Activated naive CD8-positive, alpha-beta T cell treated with anti-CD3 and anti-CD28 coated beads, Interleukin-2, amount 10 ng/mL, durations not matched to agents 7 days and 5 days (primary cell): ENCODE data around the gene HPGD. TPM values are rescaled to one million over a fixed set of nuclear protein-coding genes. Genes with fewer than 3 reads are reported as not detected.
A peak's percentile ranks its signal among the peaks of the same experiment; 100 is the strongest.

Experiments
- ATAC-seq: fragments of 150-1000 bp; cut with Tn5 transposase; one replicate; pipeline ENCODE4 v1.10.0; 2021; ENCODE audit warnings: low read depth, moderate library complexity
- POLR2A ChIA-PET: fragments of 350-600 bp; sonication (Branson Sonifier 250); formaldehyde crosslinking; loops from one replicate; lab custom pipeline; 2021; ENCODE audit warnings: antibody characterized with exemption; lab: Charles Lee
- DNase-seq: peaks from one replicate; pipeline ENCODE4 v3.0.0; 2021
- H3K27ac Mint-ChIP-seq: one replicate; pipeline ENCODE4 v1.8.0; 2022; ENCODE audit warnings: mild to moderate bottlenecking, mixed read lengths
- H3K27me3 Mint-ChIP-seq: one replicate; pipeline ENCODE4 v1.8.0; 2022; ENCODE audit warnings: mild to moderate bottlenecking, moderate library complexity, mixed read lengths
- H3K36me3 Mint-ChIP-seq: one replicate; pipeline ENCODE4 v1.8.0; 2021; ENCODE audit warnings: mild to moderate bottlenecking, mixed read lengths
- H3K4me1 Mint-ChIP-seq: one replicate; pipeline ENCODE4 v1.8.0; 2021; ENCODE audit warnings: mixed read lengths
- H3K4me3 Mint-ChIP-seq: one replicate; pipeline ENCODE4 v1.8.0; 2022; ENCODE audit warnings: mild to moderate bottlenecking, moderate library complexity, mixed read lengths
- H3K9me3 Mint-ChIP-seq: one replicate; pipeline ENCODE4 v1.8.0; 2021; ENCODE audit warnings: mixed read lengths
- total RNA-seq, 2 experiments: library from RNA; stranded (reverse); gene quantifications; one replicate each; pipeline ENCODE4 v1.2.3, GENCODE V29; 2021

The HPGD gene
- total RNA-seq, 2 experiments from 2014 or later, result 10.4 to 10.7 TPM

DNA sequence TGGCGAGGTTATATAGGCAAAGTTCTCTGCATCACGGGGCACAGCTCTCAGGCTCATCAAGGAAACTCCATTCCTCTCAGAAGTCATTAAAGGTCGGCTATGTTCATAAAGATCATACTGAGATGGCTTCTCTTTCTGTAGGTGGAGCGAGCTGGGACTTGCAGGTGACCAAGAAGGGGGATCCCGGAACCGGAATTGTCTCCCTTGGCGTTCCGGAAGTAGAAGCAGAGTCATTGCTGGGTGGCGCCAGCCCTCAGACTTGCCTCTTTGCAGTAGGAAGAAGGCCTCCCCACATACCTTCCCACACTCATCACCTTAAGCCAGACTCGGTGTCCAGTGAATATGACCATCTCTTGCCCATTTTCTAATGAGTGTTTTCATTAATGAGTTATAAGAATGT is 17.9 kb upstream of the HPGD start:
- Mint-ChIP-seq H3K9me3 (no peaks in the 10 kb centered on the region), H3K27me3 (peaks cover 2% of the 10 kb centered on the region), H3K4me3 (no peak overlapping the region), H3K4me1 (peaks cover 6% of the 10 kb centered on the region), H3K36me3 (no peaks in the 10 kb centered on the region), H3K27ac (no peak overlapping the region)
- ATAC-seq (no peak), DNase-seq (no peak)
- POLR2A ChIA-PET, result no interaction called here

DNA sequence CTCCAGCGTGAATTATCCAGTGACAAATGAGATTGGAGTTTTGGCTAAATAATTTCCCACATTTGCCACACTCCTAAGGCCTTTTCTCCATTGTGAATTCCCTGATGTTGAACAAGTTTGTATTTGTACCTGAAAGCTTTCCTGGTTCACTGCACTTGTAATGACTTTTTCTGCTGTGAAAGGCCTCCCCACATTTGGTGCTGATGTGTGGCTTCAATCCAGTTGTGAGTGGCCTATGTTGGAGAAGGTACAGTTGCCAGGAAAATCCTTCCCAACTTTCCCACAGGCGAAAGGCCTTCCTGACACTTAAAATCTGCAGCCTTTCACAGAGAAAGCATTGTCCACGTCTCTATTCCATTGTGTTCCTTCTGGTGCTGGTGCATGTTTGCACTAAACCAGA is 17.3 kb upstream of the HPGD start:
- DNase-seq (no peak), ATAC-seq (no peak)
- Mint-ChIP-seq H3K4me1 (peaks cover 6% of the 10 kb centered on the region), H3K9me3 (no peaks in the 10 kb centered on the region), H3K36me3 (no peaks in the 10 kb centered on the region), H3K27ac (no peak overlapping the region), H3K4me3 (no peak overlapping the region), H3K27me3 (peaks cover 2% of the 10 kb centered on the region)
- POLR2A ChIA-PET, result no interaction called here

DNA sequence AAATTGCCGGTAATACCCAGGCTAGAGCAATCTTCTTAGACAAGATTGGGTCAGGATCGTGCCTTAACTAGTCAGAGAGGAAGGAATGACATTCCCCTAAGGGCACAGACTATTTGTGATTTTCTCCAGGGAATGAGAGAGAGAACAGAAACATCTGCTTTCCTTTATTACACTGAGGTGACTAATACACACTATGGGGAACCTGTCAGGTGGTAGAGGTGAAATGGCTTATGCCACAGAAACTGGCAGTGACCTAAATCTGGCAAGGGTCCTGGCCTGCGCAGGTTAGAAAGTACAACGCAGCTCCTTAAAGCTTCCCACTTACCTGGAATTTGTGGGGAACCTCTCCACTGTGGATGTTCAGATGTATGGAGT is 16.6 kb upstream of the HPGD start:
- H3K27me3 Mint-ChIP-seq, result no peaks in the 10 kb centered on the region
- no peaks in the 10 kb centered on the region for H3K36me3 Mint-ChIP-seq
- no peaks in the 10 kb centered on the region for H3K9me3 Mint-ChIP-seq
- ATAC-seq (no peak), DNase-seq (no peak)
- POLR2A ChIA-PET, result no interaction called here
- no peak overlapping the region for H3K4me3 Mint-ChIP-seq
- H3K4me1 Mint-ChIP-seq, result peaks cover 6% of the 10 kb centered on the region
- H3K27ac Mint-ChIP-seq, result no peak overlapping the region

DNA sequence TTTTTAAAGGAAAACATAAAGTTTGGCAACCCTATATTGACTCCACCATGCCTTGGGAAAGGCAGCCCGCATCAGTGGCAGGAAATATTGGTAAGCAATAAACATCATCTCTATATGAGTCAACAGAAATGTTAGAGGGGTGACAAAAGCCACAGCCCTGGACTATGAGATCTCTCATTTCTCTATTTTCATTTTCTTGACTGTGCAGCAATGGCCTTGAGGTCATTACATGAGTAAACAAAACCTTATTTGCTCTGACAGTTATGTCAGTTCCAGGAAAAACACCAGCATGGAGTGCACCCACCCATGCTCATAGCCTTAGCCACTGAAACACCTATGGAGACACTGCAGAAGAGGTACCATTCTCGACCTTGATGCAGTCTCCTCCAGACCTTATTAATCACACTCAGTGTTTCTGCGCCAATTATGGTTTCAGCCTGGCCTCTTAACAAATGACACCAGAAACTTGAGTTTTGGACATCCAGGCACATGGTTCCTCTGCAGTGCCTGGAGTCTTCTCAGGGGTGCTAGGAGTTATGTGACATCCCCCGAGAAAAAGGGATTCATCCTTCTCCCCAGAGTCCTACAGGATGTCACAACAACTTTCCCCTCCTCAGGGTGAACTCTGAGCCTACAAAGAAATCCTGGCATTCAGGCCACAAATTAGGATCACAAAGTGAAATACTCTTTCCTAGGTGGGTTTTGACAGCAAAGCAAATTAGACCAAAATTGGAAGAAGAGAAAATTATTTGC is 16.0 kb upstream of the HPGD start:
- peak; percentile 33 for ATAC-seq
- H3K27ac Mint-ChIP-seq, result no peak overlapping the region
- no peaks in the 10 kb centered on the region for H3K27me3 Mint-ChIP-seq
- no peak overlapping the region for H3K4me3 Mint-ChIP-seq
- no peak for DNase-seq
- H3K36me3 Mint-ChIP-seq, result no peaks in the 10 kb centered on the region
- POLR2A ChIA-PET, result no interaction called here
- peaks cover 6% of the 10 kb centered on the region for H3K4me1 Mint-ChIP-seq
- no peaks in the 10 kb centered on the region for H3K9me3 Mint-ChIP-seq

DNA sequence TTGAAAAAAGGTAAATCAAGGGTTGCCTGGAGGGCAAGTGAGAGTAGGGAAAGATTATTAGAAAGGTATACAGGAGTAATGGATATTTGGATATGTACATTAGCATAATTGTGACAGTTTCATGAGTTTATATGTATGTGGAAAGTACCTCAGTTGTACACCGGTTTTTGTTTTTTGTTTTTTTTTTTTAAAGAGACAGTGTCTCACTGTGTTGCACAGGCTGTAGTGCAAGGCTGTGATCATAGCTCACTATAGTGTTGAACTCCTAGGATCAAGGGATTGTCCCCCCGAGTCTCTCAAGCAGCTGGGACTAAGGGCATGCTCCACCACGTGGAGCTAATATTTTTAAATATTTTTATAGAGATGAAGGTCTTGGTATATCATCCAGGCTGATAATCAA is 15.3 kb upstream of the HPGD start:
- Mint-ChIP-seq H3K4me1 (peaks cover 6% of the 10 kb centered on the region), H3K27ac (no peak overlapping the region), H3K9me3 (no peaks in the 10 kb centered on the region), H3K27me3 (no peaks in the 10 kb centered on the region), H3K4me3 (no peak overlapping the region), H3K36me3 (no peaks in the 10 kb centered on the region)
- POLR2A ChIA-PET, result no interaction called here
- DNase-seq (no peak), ATAC-seq (no peak)

DNA sequence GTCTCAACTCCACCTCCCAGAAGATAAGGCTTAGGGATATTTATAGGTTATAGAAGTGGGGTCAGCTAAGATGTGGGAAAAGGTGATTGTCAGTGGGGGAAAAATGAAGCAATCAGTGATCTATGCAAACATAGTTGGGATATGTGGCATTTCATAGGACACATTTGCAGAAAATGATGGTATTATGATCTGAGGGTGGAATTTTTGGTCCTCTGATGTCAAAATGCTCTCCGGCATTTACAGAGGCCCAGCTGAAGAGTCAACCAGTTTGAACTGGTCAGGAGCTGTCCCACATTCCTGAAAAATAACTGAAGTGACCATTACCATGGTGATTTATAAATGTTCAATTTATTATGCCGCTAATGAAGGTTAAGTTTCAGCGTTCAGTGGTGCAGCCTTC is 12.2 kb upstream of the HPGD start:
- POLR2A ChIA-PET, result interaction anchor here (0.6 kb wide), 2 partner anchors 12 to 47 kb away, joined by 3 read pairs; partner anchors contain the start of gene HPGD
- H3K4me1 Mint-ChIP-seq, result peaks cover 6% of the 10 kb centered on the region

DNA sequence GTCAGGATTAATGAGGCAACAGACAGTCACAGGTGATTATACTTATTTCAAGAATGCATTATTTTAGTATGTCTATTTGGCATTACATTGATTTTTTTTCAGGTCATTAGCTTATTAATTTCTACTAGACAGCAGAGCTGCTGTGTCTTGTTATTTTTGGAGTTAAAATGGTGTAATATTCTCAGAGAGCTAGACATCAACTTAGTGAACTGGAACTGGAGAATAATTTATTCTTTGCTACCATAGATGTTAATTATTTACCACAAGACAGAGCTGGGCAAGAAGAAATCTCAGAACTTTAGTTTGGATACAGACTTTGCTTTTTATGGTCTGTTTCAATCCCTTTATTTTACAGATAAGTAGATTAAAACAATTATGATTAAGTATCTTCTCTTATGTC is 10.2 kb upstream of the HPGD start:
- no peak for ATAC-seq
- Mint-ChIP-seq H3K4me3 (no peak overlapping the region), H3K27me3 (peaks cover 11% of the 10 kb centered on the region), H3K9me3 (no peaks in the 10 kb centered on the region), H3K4me1 (no peaks in the 10 kb centered on the region), H3K36me3 (no peaks in the 10 kb centered on the region), H3K27ac (no peak overlapping the region)
- DNase-seq, result no peak
- POLR2A ChIA-PET, result interaction anchor here (0.6 kb wide), 1 partner anchor 109 kb away, joined by 3 read pairs; no protein-coding TSS in a partner anchor

More for the DNA sequence above, 12.2 kb upstream of the HPGD start:
- Mint-ChIP-seq H3K9me3 (no peaks in the 10 kb centered on the region), H3K27me3 (peaks cover 7% of the 10 kb centered on the region), H3K36me3 (no peaks in the 10 kb centered on the region), H3K4me3 (no peak overlapping the region), H3K27ac (no peak overlapping the region)
- DNase-seq, result no peak
- no peak for ATAC-seq

DNA sequence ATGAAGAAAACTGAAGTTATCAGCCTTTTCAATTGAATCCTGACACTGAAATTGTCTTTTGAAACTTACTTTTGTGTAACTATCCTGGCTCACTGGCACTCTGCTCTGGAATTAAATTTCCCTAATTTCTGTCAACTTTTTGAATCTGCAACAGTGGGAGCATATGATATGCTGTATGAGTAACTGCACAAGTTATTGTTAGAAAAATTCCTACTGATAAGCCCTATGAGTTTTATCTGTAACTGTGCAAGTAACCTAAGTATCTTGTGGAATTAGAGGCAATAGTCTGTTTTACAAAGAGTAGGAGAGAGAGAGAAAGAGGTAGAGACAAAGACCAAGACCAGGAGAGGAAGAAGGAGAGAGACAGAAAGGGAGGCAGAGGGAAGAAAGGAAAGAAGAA is 9.2 kb upstream of the HPGD start:
- no peak overlapping the region for H3K27ac Mint-ChIP-seq
- no peaks in the 10 kb centered on the region for H3K36me3 Mint-ChIP-seq
- POLR2A ChIA-PET, result no interaction called here
- H3K27me3 Mint-ChIP-seq, result peaks cover 11% of the 10 kb centered on the region
- no peak for DNase-seq
- H3K4me1 Mint-ChIP-seq, result no peaks in the 10 kb centered on the region
- no peak overlapping the region for H3K4me3 Mint-ChIP-seq
- no peaks in the 10 kb centered on the region for H3K9me3 Mint-ChIP-seq
- ATAC-seq, result no peak

DNA sequence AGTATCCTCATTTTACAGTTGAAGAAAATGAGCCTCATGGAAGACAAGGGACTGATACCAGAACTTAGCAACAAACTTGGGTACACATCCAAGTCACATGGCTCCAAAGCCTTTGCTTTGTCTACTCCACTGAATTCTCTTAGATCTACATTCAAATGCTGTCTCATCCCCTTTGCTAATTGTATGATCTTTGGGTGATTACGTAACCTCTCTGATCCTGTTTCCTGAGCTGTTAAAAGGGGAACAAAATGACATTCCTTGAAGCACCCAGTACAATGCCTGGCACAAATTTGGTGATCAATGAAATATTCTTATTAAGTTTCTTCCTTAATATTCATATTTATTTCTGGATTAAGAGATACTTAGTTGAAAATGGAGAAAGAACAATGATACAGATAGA is 5.9 kb upstream of the HPGD start:
- Mint-ChIP-seq H3K27ac (no peak overlapping the region), H3K9me3 (no peaks in the 10 kb centered on the region), H3K4me1 (peaks cover 4% of the 10 kb centered on the region), H3K36me3 (no peaks in the 10 kb centered on the region), H3K27me3 (peaks cover 31% of the 10 kb centered on the region), H3K4me3 (no peak overlapping the region)
- ATAC-seq (no peak), DNase-seq (no peak)
- POLR2A ChIA-PET, result no interaction called here

DNA sequence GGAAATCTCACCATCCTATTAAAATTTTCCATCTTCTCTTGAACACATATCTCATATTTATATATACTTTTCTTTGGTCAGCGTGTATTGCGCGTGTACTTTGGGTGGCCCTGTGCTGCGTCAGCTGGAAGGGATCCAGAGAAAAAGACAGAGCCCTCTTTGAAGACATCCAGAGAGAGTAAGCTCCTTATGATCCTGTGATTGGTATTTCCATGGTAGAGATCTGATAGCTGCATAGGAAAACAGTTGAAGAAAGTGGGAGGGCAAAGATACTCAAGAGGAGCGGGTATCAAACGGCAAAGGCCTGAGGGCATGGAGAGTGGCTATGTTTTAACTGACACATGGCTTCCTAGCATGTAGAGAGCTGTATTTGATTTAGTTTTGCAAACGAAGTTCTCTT is 4.4 kb upstream of the HPGD start:
- Mint-ChIP-seq H3K27ac (no peak overlapping the region), H3K27me3 (peaks cover 33% of the 10 kb centered on the region), H3K4me1 (peaks cover 11% of the 10 kb centered on the region), H3K9me3 (no peaks in the 10 kb centered on the region), H3K36me3 (no peaks in the 10 kb centered on the region), H3K4me3 (no peak overlapping the region)
- POLR2A ChIA-PET, result no interaction called here
- DNase-seq (no peak), ATAC-seq (no peak)

DNA sequence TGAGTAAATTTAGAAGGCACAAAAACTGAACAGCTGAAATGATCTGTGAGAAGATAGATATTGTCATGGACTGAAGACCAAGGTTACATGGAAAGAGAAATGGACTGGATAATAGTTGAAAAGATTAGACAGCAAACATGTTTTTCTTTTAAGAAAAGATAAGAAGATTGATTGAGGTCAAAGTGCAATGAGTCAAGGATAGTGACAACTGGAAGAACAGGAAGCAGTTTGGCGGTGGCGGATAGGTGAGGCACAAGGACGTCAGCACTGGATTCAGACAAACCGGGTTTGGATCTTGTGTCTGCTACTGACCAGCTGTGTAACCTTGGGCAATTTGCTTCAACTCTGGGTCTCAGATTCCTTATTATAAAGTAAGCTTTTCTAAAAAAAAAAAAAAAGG is 2.0 kb upstream of the HPGD start:
- peaks cover 28% of the 10 kb centered on the region for H3K27me3 Mint-ChIP-seq
- POLR2A ChIA-PET, result no interaction called here
- no peak for ATAC-seq

DNA sequence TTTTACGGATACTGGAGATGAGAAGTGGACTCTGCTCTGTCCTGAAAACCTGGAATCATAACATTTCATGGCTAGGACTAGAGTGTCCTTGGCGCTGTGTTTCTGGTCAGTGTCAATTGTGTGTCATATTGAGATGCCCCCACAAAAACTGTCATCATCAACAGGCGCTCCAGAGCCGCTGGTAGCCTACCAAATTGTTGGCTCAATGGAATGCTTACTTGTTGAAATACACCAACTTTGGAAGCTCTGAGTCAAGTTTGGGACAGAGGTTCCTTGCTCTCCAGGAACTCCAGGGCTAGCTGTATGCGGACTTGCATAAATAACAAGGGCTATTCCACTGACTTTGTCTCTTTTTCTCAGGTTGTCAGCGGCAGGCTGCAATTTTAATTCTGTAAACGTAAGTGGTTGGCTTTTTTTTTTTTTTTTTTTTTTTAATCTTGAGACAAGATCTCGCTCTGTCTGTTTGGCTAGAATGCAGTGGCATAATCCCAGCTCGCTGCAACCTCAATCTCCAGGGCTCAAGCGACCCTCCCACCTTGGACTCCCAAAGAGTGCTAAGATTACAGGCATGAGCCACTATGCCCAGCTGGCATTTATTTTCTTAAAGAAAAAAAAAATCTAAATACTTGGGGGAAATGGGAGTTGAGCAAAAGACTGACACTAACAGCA is 871 bp upstream of the HPGD start:
- DNase-seq (peak; percentile 22), ATAC-seq (peak; percentile 4)
- POLR2A ChIA-PET, result interaction anchor here (0.8 to 2.1 kb wide), 2 partner anchors 31 to 68 kb away, joined by 3 to 8 read pairs; no protein-coding TSS in a partner anchor
- Mint-ChIP-seq H3K27me3 (peaks cover 26% of the 10 kb centered on the region), H3K27ac (peak overlapping the region; percentile 81), H3K9me3 (no peaks in the 10 kb centered on the region), H3K4me1 (peaks cover 15% of the 10 kb centered on the region), H3K36me3 (no peaks in the 10 kb centered on the region), H3K4me3 (peak overlapping the region; percentile 88)

More for the DNA sequence above, 2.0 kb upstream of the HPGD start:
- peaks cover 15% of the 10 kb centered on the region for H3K4me1 Mint-ChIP-seq
- no peaks in the 10 kb centered on the region for H3K9me3 Mint-ChIP-seq
- DNase-seq, result no peak
- no peak overlapping the region for H3K27ac Mint-ChIP-seq
- H3K36me3 Mint-ChIP-seq, result no peaks in the 10 kb centered on the region
- no peak overlapping the region for H3K4me3 Mint-ChIP-seq

DNA sequence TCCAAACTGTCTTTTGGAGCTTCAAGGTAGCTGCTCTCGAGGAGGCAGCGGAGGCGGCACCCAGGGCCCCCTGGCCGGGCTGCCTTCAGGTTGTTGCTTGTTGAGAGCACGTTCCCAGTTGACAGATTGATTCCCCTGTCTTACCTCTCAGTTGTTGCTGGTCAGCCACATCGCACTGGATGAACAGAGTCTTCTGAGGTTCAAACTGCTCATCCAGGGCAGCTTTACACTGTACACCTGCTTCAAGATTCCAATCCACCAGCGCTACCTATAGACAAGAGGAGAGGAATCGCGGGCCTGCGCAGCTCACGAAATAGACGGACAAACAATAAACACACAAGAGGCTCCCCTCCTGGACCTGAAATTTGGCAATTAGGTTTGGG is 497 bp downstream of the HPGD start:
- peak overlapping the region; percentile 85 for H3K27ac Mint-ChIP-seq
- H3K9me3 Mint-ChIP-seq, result no peaks in the 10 kb centered on the region
- POLR2A ChIA-PET, result interaction anchor here (0.7 to 2.1 kb wide), 4 partner anchors 70 to 1674 kb away, joined by 3 to 8 read pairs (median 3); partner anchors contain the start of gene SAP30
- peaks cover 15% of the 10 kb centered on the region for H3K4me1 Mint-ChIP-seq
- peaks cover 24% of the 10 kb centered on the region for H3K27me3 Mint-ChIP-seq
- peak overlapping the region; percentile 88 for H3K4me3 Mint-ChIP-seq
- H3K36me3 Mint-ChIP-seq, result no peaks in the 10 kb centered on the region
- DNase-seq (peak; percentile 48), ATAC-seq (peak; percentile 31)

DNA sequence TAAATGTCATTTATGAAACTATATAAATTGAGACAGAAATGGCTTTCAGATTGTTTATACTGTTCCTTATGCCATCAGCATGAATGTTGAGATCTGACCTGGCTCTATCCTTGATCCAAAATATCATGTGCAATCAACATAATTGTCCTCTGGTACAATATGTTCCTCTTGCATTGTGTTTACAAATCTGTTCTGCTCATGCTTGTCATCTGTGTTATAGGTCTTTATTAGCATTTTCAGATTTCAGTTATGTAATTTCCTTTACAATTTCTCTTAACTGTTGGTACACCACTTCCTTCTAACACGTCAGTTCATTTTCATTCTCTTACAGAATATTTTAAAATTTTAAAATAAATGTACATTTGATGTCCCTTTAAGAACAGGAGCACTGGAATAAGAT is 1.6 kb downstream of the HPGD start:
- POLR2A ChIA-PET, result no interaction called here
- DNase-seq, result no peak
- H3K27me3 Mint-ChIP-seq, result peaks cover 24% of the 10 kb centered on the region
- no peak overlapping the region for H3K4me3 Mint-ChIP-seq
- H3K36me3 Mint-ChIP-seq, result peaks cover 5% of the 10 kb centered on the region
- H3K27ac Mint-ChIP-seq, result no peak overlapping the region
- no peaks in the 10 kb centered on the region for H3K9me3 Mint-ChIP-seq
- ATAC-seq, result no peak
- peaks cover 15% of the 10 kb centered on the region for H3K4me1 Mint-ChIP-seq
